SH-SY5Y (cell line): Measurements from ENCODE around the gene LARGE1.

Source experiments
- GATA2 ChIP-seq: IDR thresholded peaks from 2 replicates; pipeline ENCODE4 v1.6.1; 2011; ENCODE audit warnings: mild to moderate bottlenecking, low read depth, low read length
- GATA3 ChIP-seq: IDR thresholded peaks from 2 replicates; pipeline ENCODE4 v1.6.1; 2011; ENCODE audit warnings: low read depth, mild to moderate bottlenecking, low read length, moderate library complexity

LARGE1 gene

DNA sequence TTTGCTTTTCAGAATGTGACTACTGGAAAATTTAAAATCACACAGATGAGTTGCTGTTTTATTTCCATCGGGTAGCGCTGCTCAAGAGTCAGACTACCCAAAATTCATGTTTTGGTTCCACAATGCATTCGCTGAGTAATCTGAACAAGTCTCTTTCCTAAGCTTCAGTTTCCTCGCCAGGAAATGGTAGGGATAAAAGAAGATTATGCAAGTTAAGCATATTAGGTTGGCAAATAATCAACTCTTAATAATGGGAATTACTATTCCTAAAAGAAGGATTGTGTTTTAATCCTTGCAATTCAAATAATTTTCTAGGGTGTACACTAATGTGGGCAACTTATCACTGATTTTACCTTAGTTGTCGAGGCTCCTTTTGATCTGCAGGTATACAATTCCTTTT, 326.5 kb downstream of the LARGE1 start:
- no peak for TF ChIP-seq GATA3
- no peak for TF ChIP-seq GATA2

DNA sequence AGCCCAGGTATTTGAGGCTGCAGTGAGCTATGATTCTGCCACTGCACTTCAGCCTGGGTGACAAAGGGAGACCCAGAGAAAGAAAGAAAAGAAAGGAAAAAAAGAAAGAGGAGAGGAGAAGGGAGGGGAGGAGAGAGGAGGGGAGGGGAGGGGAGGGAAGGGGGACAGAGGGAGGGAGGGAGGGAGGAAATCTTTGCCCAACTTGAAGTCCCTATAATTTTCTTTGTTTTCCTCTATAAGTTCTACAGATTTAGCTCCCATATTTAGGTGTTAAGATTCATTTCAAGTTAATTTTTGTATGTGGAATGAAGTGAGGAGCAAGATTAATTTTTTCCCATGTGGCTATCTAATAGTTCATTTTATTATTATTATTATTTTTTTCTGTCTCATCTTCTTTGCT, 328.3 kb downstream of the LARGE1 start:
- TF ChIP-seq GATA2 (no peak), GATA3 (no peak)

DNA sequence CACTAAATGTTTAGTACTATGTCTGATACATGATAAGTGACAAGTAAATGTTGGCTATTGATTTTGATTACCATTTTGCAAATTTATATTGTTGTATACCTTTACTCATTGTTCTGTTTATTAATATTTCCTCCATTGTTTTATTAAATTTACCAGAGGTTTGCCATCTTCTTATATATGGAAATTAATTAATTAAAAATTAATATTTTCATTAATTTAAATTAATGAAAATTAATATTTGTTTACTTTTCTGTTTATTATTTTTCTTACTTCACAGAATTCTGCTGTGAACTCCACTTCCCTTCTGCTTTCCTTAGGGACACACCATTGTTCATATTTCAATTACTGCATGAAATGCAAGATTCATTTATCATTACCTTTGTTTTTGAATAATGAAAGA, 331.0 kb downstream of the LARGE1 start:
- no peak for TF ChIP-seq GATA3
- no peak for TF ChIP-seq GATA2

DNA sequence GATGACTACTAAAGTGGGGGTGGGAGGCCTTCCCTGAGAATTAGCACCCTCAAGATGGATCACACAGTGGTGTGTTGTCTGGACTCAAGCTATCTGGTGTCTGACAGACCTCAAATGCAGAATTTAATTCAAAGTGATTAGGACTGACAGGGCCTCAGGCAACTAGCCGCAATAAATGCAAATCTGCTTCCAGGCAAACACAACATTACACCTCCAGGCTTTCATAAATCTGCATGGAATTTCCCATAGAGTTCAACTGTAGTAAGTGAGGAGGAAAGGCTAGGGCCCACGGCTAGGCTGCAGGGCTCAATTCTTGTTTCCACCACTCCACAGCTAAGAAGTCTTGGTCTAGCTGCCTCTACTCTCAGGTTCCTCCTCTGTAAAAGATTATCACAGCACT, 331.4 kb downstream of the LARGE1 start:
- TF ChIP-seq GATA2 (no peak), GATA3 (no peak)

DNA sequence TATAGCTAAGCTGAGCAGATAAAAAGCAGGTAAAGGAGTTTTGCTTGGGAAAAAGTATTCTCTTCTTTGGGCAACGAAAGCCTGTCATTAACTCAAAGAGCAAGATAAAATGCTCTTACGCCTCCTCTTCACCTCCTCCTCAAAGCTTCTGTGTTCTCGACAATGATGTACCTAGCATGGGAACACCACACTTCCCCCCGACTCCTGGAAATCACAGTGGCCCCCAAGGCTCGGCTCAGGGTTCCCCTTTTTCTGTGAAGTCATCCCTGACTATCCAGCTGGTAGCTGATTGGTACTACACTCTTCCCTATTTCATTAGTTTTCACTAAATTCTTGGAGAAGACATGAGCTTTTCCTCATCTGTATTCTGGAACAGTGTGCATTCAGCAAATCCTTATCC, 336.1 kb downstream of the LARGE1 start:
- TF ChIP-seq GATA2 = no peak

DNA sequence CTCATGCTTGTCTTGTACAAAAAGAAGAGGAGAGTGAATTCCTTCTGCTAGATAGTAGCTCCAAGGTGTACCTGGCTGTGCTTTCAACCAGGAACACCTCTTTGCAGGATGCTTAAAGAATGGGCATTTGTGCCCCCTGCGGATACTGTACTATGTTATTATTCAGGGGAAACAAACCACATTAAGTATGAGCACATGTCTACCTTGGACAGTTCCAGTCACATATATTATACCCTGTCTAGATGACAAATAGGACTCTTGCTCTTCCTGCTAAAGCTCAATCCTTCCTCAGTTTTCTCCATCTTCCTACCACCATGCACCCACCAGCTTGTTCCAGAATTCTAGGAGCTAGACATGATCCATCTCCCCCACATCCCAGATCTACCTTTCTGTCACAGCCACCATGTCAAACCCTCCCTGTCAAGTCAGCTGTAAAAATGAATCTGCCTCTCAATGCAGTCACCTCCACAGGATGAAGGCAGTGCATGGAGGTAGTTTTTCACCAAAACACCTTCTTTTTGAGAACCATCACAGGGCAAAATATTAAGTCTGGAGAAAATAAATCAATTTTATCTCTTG, 337.4 kb downstream of the LARGE1 start:
- no peak for TF ChIP-seq GATA2
- no peak for TF ChIP-seq GATA3

DNA sequence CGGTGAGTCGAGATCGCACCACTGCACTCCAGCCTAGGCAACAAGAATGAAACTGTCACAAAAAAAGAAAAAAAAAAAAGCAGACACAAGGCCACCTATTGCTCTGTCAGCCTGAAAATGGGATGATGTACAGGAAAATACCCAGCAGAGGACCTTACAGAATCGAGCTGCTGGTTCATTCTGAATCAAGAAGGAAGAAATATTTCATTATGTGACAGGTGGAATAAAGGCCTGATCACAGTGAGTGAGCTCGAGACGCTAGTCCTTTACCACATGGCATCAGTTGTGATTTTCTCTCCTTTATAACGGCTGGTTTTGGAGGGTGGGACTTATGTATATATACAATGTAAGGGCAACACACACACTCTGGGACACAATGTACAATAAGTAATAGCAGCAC, 340.0 kb downstream of the LARGE1 start:
- TF ChIP-seq GATA2 (no peak), GATA3 (no peak)

DNA sequence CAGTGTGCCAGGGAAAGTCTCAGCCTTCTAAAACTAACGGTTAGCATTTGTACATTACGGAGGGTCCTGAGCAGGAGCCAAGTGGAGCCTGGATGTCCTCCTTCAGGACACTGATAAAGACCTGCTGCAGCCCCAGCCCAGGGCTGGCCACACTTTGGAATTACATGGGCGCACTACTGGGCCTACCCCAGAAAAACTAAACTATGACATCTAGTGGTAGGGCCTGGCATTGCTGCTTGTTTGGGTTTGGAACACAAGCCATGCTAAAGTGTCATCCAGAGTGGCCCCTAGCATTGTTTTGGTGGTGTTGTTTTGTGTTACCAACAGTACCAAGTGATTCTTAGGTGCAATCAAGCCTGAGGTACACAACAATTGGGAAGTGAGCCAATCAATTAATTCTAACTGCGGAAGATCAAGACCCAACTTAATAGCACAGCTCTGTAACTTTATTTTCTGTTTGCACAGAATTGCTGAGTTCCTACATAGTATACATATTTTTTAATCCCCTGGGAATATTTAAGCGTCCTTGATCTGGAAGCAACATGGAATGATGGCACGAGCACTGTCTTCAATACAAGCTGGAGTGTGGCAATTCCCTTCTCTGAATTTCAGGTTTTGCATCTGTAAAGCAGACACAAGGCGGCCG, 340.7 kb downstream of the LARGE1 start:
- no peak for TF ChIP-seq GATA2
- TF ChIP-seq GATA3 = no peak

DNA sequence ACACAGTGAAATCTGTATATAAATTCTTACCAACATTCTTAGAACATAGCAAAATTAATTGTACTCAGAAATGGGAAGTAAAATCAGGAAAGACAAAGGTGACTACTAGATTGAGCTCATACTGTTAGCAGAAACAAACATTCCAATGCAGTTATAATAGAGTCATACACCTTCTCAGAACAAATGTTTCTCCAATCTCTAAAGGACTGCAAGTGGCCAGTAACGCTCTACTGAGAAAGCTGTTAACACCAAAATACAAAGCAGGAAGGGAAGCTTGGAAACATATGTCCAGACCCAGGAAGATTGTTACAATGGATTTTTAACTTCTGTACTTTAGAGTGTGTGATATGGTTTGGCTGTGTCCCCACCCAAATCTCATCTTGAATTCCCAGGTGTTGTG, 341.5 kb downstream of the LARGE1 start:
- TF ChIP-seq GATA2 (no peak), GATA3 (no peak)

DNA sequence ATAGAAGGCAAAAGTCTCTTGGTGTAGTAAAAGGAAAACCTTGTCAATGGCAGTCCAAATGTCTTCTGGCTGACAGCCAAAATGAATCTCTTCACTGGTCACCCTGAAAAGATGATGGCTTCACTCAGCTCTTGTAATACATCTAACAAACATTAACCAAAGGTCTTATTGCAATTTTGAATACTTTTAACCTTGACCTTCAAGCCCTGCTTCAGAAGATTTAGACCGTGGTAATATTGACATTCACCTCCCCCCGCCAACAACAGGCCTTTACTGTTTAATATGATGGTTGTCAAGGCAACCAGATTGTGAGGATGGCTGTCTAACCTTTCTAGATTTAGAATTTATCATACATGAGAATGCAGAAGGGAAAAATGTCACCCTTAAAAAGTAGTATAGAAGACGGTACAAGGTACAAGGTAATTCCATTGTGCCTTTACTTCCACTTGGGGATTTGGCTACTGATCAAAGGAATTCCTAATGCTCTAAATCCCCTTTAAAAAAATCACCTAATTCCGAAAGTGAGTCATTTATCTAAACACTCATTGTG, 342.3 kb downstream of the LARGE1 start:
- TF ChIP-seq GATA2 (no peak; the same call in 1 of the 2 replicates), GATA3 (no peak)

DNA sequence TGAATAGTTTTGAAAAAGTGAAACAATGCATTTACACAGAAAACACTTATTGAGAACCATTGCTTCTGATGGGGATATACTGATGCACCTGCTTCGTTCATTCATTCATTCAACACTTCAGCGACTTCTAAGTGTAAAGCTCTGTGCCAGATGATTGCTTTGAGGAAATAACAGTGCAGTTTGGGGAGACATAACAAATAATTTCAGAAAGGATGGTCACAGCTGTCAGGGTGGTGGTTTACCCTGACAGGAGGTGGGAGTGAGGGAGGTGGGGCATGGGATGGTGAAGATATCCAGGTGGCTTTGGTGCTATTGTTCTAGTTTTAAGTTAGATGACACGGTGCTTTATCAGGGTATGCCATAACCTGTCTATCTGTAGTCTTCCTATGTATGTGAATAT, 344.1 kb downstream of the LARGE1 start:
- no peak for TF ChIP-seq GATA3
- TF ChIP-seq GATA2 = no peak

DNA sequence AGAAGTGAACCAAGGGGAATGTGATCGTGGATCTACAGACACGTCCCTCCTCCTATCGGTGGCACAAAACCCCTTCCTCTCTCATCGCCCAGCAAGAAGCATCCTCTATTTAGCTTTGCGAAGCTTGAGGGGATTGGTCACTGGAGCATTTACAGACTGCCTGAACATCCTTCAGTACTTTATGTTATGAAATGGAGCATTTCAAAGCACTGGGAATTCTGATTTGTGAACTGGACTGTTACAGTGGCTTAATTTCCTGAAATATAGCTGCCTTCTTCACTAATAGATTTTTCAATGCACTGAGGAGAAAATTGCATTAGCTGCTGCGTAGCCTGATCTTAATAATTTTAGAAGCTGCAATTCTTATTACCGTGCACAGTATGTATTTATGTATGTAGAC, 344.5 kb downstream of the LARGE1 start:
- TF ChIP-seq GATA2 = no peak
- no peak for TF ChIP-seq GATA3

DNA sequence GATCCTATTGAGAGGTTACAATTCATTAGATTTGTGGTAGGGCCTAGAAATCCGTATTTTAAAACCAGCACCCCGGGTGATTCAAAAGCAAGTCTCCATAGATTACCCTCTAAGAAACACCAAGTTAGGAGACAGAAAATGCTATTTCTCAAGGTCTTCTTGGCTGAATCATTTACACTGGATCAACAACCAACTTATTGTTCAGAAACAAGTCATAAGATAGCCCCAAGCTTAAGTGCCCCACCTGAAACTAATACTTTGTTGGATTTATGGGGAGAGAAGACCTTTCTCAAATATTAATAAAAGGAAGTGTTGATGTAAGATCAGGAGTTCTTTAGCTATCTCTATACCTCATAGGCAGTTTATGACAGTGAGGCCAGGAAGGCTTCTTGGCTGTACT, 345.2 kb downstream of the LARGE1 start:
- no peak for TF ChIP-seq GATA3
- no peak for TF ChIP-seq GATA2

DNA sequence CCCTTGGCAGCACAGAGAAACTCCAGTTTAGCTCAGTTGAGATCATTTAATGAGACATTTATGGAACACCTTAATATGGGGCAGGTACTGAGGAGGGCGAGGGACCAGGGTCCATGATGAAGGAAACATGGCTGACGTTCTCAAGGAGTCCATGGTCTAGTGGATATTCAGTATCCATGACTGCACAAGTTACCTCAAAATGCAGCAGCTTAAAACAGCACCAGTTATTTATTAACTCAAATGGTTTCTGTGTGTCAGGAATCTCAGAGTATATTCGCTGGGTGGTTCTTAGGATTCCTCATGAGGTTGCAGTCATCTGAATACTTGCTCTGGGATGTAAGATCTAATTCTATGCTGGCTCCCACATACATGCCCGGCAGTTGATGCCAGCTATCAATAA, 346.8 kb downstream of the LARGE1 start:
- no peak for TF ChIP-seq GATA3
- TF ChIP-seq GATA2 = no peak

DNA sequence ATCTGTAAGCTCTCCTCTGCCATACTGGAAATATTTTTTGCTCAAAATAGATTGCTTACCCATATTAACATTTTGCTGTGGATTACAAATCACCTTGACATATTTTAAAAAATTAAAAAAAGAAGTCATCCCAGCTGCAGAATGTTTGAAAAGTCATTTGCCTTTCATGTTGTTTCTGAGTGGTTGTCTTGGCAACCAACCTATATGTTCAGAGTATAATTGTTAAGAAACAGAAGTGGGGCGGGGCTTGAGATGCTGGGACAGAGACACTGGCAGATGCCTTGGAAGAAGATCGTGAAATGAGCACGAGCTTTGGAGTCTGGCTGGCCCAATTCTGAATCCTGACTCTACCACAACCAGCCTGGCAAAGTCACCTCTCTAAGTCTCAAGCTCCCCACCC, 348.2 kb downstream of the LARGE1 start:
- TF ChIP-seq GATA3 (no peak), GATA2 (no peak)
